K562 (cell line): ENCODE measurements around the gene CD22. TPM values are rescaled to one million over a fixed set of nuclear protein-coding genes. Genes with fewer than 3 reads are reported as not detected.

Source experiments
- ATAC-seq: fragments of 200-7000 bp; cut with Tn5 transposase; 3 replicates; pipeline ENCODE4 v1.9.1; 2020; ENCODE audit warnings: moderate library complexity
- BruUV-seq: library from RNA; stranded (reverse); fragments of 400-500 nt; replicated peaks from 2 replicates; lab custom pipeline; 2021; lab: Mats Ljungman, UMichigan
- CTCF ChIA-PET: fragments of 300-600 bp; formaldehyde crosslinking; extraction: SDS; loops from one replicate; lab custom pipeline; 2021; ENCODE audit warnings: low intra/inter-chr PET ratio; lab: Yijun Ruan, JAX
- POLR2A ChIA-PET: fragments of 300-600, 350-650 bp; sonication (Branson Sonifier 250); formaldehyde crosslinking; extraction: SDS; loops from one replicate; lab custom pipeline; 2021; ENCODE audit warnings: antibody characterized with exemption, inconsistent platforms; lab: Yijun Ruan, JAX
- DNase-seq, 4 experiments: peaks; one replicate each; pipeline versions ENCODE4 v3.0.0 to v3.0.0-alpha.2; 2011 to 2018; ENCODE audit warnings: low spot score in 3 of 4, mixed read lengths in 3 of 4; ENCODE audit errors: extremely low read depth in 1 of 4
- FAIRE-seq: peaks from 2 replicates; lab custom pipeline; 2011; peaks lifted over from hg19 to GRCh38; lab: Jason Lieb, UNC
- H2AFZ ChIP-seq: 2 replicates; pipeline ENCODE4 v1.6.0; 2011; ENCODE audit warnings: low read depth, low read length, control low read depth, inconsistent platforms
- H3K27ac ChIP-seq: fragments of 200-600 bp; 3 replicates; pipeline ENCODE4 v1.8.0; 2011; ENCODE audit warnings: low read depth, mild to moderate bottlenecking, control low read depth, inconsistent platforms, low read length, moderate library complexity, mixed read lengths; ENCODE audit errors: extremely low read depth
- H3K27me3 ChIP-seq, 2 experiments: fragments of 300-600 bp in 1 of 2; 2 replicates in 1 of 2; 3 replicates in 1 of 2; pipeline versions ENCODE4 v1.6.0 to v1.8.0; 2011; ENCODE audit warnings: inconsistent platforms in 2 of 2, low read length in 2 of 2, mild to moderate bottlenecking in 1 of 2, mixed read lengths in 1 of 2, moderate library complexity in 1 of 2; ENCODE audit not compliant: control insufficient read depth in 2 of 2, insufficient read depth in 2 of 2
- H3K36me3 ChIP-seq: fragments of 300-600 bp; 3 replicates; pipeline ENCODE4 v1.8.0; 2011; ENCODE audit warnings: mild to moderate bottlenecking, low read length, inconsistent platforms; ENCODE audit not compliant: control insufficient read depth, insufficient read depth
- H3K4me1 ChIP-seq, 2 experiments: fragments of 200-600 bp in 1 of 2; replicated peaks in 1 of 2; 2 replicates in 1 of 2; 3 replicates in 1 of 2; pipeline versions ENCODE4 v1.5.1 to v1.8.0; 2011; ENCODE audit warnings: inconsistent platforms in 2 of 2, low read length in 2 of 2, mild to moderate bottlenecking in 1 of 2, mixed read lengths in 1 of 2, moderate library complexity in 1 of 2; ENCODE audit not compliant: control insufficient read depth in 2 of 2, insufficient read depth in 2 of 2
- H3K4me2 ChIP-seq: 2 replicates; pipeline ENCODE4 v1.6.1; 2011; ENCODE audit warnings: low read length, control low read depth, inconsistent platforms, mixed read lengths; ENCODE audit not compliant: insufficient read depth
- H3K4me3 ChIP-seq: fragments of 200-600 bp; sonication (generic), shearing (Covaris generic); 2 replicates; pipeline ENCODE4 v1.5.1; 2016; ENCODE audit warnings: control low read depth, inconsistent platforms
- H3K79me2 ChIP-seq: fragments of 200-600 bp; 3 replicates; pipeline ENCODE4 v1.8.0; 2011; ENCODE audit warnings: low read length, inconsistent platforms; ENCODE audit not compliant: control insufficient read depth, insufficient read depth
- H3K9ac ChIP-seq, 2 experiments: 2 replicates each; pipeline versions ENCODE4 v1.6.0 to v1.6.1; 2011; ENCODE audit warnings: low read depth in 2 of 2, low read length in 2 of 2, control low read depth in 1 of 2, inconsistent platforms in 1 of 2, mild to moderate bottlenecking in 1 of 2, mixed read lengths in 1 of 2; ENCODE audit not compliant: insufficient read depth in 1 of 2
- H3K9me1 ChIP-seq: one replicate; pipeline ENCODE4 v1.6.0; 2011; ENCODE audit warnings: inconsistent platforms, mild to moderate bottlenecking, low read length, moderate library complexity; ENCODE audit not compliant: control insufficient read depth, insufficient read depth
- H3K9me3 ChIP-seq: replicated peaks from 2 replicates; pipeline ENCODE4 v1.5.1; 2011; ENCODE audit warnings: low read depth, low read length, inconsistent platforms; ENCODE audit not compliant: control insufficient read depth, insufficient read depth
- H4K20me1 ChIP-seq: replicated peaks from 2 replicates; pipeline ENCODE4 v1.6.1; 2011; ENCODE audit warnings: low read length, inconsistent platforms, mixed read lengths; ENCODE audit not compliant: control insufficient read depth, insufficient read depth
- POLR2AphosphoS5 ChIP-seq: IDR thresholded peaks from 2 replicates; pipeline ENCODE4 v1.6.1; 2011; ENCODE audit warnings: mild to moderate bottlenecking, low read depth, low read length, moderate library complexity; ENCODE audit not compliant: control insufficient read depth, insufficient read depth
- POLR2G ChIP-seq: fragments of 200-400 bp; formaldehyde crosslinking; IDR thresholded peaks from 2 replicates; pipeline ENCODE4 v1.6.1; 2017; ENCODE audit warnings: low read depth, mild to moderate bottlenecking, antibody characterized with exemption, low read length, moderate library complexity
- RBFOX2 ChIP-seq: fragments of 200-400 bp; formaldehyde crosslinking; IDR thresholded peaks from 2 replicates; pipeline ENCODE4 v1.6.1; 2017; ENCODE audit warnings: low read depth, mild to moderate bottlenecking, low read length, moderate library complexity
- SP1 ChIP-seq: sonication (generic); formaldehyde crosslinking; IDR thresholded peaks from 2 replicates; pipeline ENCODE4 v1.8.1; 2022; ENCODE audit warnings: mild to moderate bottlenecking, missing genetic modification reagents
- ZNF217 ChIP-seq: sonication (generic); formaldehyde crosslinking; IDR thresholded peaks from 2 replicates; pipeline ENCODE4 v1.8.0; 2022; ENCODE audit warnings: mild to moderate bottlenecking, missing genetic modification reagents
- ZNF253 ChIP-seq: fragments of 250-450 bp; sonication (Bioruptor Pico); conservative IDR thresholded peaks from 2 replicates; pipeline ENCODE4 v1.6.1; 2021; ENCODE audit warnings: mild to moderate bottlenecking
- ZNF589 ChIP-seq: fragments of 200-800 bp; sonication (Bioruptor generic); IDR thresholded peaks from 2 replicates; pipeline ENCODE4 v1.6.1; 2016; ENCODE audit warnings: low read depth, missing genetic modification characterization, missing compliant biosample characterization
- ZNF830 ChIP-seq: fragments of 250-450 bp; sonication (Bioruptor Pico); IDR thresholded peaks from 2 replicates; pipeline ENCODE4 v1.5.0; 2021; ENCODE audit warnings: mild to moderate bottlenecking
- WGBS: fragments of 100-300 bp; shearing (Covaris generic); methylation state at CpG from one replicate; pipeline ENCODE4 v1.1.6; 2016; ENCODE audit warnings: low coverage, mixed read lengths; ENCODE audit not compliant: insufficient coverage; ENCODE audit errors: missing lambda C conversion rate; 5-methylcytosine and 5-hydroxymethylcytosine counted together
- in situ Hi-C: fragments of 300-500 bp; cut with MboI; formaldehyde crosslinking; loops from 4 replicates; pipeline ENCODE4 v1.15.0; 2018; ENCODE audit warnings: inconsistent platforms, mixed read lengths
- intact Hi-C: fragments of 100-400 bp; cut with micrococcal nuclease; formaldehyde crosslinking; loops from 2 replicates; pipeline ENCODE4 v1.14.2; 2022
- polyA plus RNA-seq, 8 experiments: library from polyadenylated mRNA; depleted of rRNA in 4 of 8; stranded (reverse) in 5 of 8; unstranded in 3 of 8; fragments of >200 nt; fragmentation: Nextera tagmentation in 2 of 8; fragmentation: Illumina TruSeq in 1 of 8; extraction: Ambion mirVana in 2 of 8; extraction: Trizol in 1 of 8; gene quantifications; 2 replicates each; pipeline versions ENCODE4 v1.2.1 to v1.2.3, GENCODE V29; 2011 to 2014; ENCODE audit warnings: inconsistent platforms in 1 of 8, missing spikeins in 1 of 8
- total RNA-seq, 7 experiments: library from RNA; depleted of rRNA in 6 of 7; stranded (reverse); fragments of >200 nt in 6 of 7; fragmentation: Illumina TruSeq in 2 of 7; extraction: Trizol in 2 of 7; gene quantifications; 2 replicates each; pipeline versions ENCODE4 v1.2.1 to v1.2.3, GENCODE V29; 2011 to 2021; ENCODE audit warnings: low replicate concordance in 1 of 7
- TF ChIP-seq, protein P1 (sequence below): fragments of 250-450 bp; sonication (Bioruptor Pico); IDR thresholded peaks from 2 replicates; pipeline ENCODE4 v1.4.0; 2020
- TF ChIP-seq, protein P2 (sequence below): fragments of 250-450 bp; sonication (Bioruptor Pico); IDR thresholded peaks from 2 replicates; pipeline ENCODE4 v1.5.0; 2021
- TF ChIP-seq, protein P3 (sequence below): sonication (generic); formaldehyde crosslinking; IDR thresholded peaks from 2 replicates; pipeline ENCODE4 v1.8.1; 2023; ENCODE audit warnings: mild to moderate bottlenecking, missing genetic modification reagents

CD22 gene
- total and polyA plus RNA-seq, 9 of the 15 experiments (the other 6 are each of a cell fraction or from before 2014, with no cell fraction given), result 0.29 to 5.0 (median 3.5) TPM

DNA sequence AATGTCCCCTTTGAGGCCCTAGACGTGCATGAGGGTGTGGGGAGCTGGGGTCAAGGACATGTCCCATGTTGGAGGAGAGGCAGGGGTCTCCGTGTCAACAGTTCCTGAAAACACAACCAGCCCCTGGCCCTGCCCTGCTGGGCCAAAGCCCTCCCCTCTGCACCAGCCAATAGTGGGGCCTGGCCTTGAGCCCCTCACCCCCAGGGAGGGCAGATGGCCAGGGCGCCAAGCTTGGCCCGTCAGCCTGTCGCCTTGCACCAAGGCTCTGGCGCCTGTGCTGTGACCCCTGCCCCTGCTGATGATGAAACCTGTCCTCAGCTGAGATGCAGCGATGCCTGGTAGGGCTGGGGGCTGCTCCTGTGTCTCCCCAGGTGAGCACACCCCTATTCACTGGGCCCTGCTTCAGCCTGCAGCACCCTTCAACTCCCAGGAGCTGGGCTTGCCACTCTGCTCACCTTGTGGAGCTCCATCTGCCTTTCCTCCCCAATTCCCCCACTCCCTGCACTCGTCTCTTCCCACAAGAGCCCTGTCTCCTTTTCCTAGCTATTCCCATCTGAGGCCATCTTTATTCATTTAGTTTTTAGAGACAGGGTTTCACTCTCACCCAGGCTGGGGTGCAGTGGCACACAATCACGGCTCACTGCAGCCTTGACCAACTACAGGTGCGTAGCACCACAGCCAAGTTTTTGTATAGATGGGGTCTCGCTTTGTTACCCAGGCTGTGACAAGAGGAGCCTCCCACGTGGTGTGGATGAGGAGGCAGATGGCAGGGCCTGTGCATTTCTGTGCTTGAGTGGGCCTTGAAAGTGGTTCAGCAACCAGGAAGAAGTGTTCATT, 48.8 kb upstream of the CD22 start:
- no peaks in the 10 kb centered on the region for H3K9me3 ChIP-seq
- FAIRE-seq (no peak), ATAC-seq (no peak), DNase-seq (no peak)
- ChIA-PET CTCF (no interaction called here), POLR2A (interaction anchor here (0.5 to 1.5 kb wide), 3 partner anchors 28 to 207 kb away, joined by 3 read pairs; partner anchors contain the start of gene CD22)
- no peak overlapping the region; a peak in 1 of 4 replicates for H3K9ac ChIP-seq
- no peaks in the 10 kb centered on the region; the same call in 1 of the 2 replicates for H4K20me1 ChIP-seq
- WGBS, result 80% methylated on average over 9 of the region's 12 CpGs
- in situ Hi-C loops (loop anchor here (10.0 kb wide), 2 partner anchors 55 to 185 kb away; no protein-coding TSS in a partner anchor), intact Hi-C loops (no loop called here)
- H3K4me3 ChIP-seq, result no peak overlapping the region
- no peaks in the 10 kb centered on the region for H3K79me2 ChIP-seq
- H3K9me1 ChIP-seq, result no peaks in the 10 kb centered on the region
- no peaks in the 10 kb centered on the region for H3K27me3 ChIP-seq
- no TSS peak for BruUV-seq
- H2AFZ ChIP-seq, result no peak overlapping the region
- H3K4me2 ChIP-seq, result no peak overlapping the region
- peaks cover 26% of the 10 kb centered on the region; the same call in 1 of the 3 replicates for H3K36me3 ChIP-seq
- peaks cover 14 to 50% of the 10 kb centered on the region in 2 experiments; a peak in 4 of 5 replicates for H3K4me1 ChIP-seq
- no peak overlapping the region for H3K27ac ChIP-seq
- TF ChIP-seq ZNF217 (CRISPR knock-in tag), result no peak
- TF ChIP-seq POLR2G, result peak; percentile 66
- TF ChIP-seq, protein P1, sequence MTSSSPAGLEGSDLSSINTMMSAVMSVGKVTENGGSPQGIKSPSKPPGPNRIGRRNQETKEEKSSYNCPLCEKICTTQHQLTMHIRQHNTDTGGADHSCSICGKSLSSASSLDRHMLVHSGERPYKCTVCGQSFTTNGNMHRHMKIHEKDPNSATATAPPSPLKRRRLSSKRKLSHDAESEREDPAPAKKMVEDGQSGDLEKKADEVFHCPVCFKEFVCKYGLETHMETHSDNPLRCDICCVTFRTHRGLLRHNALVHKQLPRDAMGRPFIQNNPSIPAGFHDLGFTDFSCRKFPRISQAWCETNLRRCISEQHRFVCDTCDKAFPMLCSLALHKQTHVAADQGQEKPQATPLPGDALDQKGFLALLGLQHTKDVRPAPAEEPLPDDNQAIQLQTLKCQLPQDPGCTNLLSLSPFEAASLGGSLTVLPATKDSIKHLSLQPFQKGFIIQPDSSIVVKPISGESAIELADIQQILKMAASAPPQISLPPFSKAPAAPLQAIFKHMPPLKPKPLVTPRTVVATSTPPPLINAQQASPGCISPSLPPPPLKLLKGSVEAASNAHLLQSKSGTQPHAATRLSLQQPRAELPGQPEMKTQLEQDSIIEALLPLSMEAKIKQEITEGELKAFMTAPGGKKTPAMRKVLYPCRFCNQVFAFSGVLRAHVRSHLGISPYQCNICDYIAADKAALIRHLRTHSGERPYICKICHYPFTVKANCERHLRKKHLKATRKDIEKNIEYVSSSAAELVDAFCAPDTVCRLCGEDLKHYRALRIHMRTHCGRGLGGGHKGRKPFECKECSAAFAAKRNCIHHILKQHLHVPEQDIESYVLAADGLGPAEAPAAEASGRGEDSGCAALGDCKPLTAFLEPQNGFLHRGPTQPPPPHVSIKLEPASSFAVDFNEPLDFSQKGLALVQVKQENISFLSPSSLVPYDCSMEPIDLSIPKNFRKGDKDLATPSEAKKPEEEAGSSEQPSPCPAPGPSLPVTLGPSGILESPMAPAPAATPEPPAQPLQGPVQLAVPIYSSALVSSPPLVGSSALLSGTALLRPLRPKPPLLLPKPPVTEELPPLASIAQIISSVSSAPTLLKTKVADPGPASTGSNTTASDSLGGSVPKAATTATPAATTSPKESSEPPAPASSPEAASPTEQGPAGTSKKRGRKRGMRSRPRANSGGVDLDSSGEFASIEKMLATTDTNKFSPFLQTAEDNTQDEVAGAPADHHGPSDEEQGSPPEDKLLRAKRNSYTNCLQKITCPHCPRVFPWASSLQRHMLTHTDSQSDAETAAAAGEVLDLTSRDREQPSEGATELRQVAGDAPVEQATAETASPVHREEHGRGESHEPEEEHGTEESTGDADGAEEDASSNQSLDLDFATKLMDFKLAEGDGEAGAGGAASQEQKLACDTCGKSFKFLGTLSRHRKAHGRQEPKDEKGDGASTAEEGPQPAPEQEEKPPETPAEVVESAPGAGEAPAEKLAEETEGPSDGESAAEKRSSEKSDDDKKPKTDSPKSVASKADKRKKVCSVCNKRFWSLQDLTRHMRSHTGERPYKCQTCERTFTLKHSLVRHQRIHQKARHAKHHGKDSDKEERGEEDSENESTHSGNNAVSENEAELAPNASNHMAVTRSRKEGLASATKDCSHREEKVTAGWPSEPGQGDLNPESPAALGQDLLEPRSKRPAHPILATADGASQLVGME (CRISPR knock-in tag), result no peak
- TF ChIP-seq RBFOX2, result peak; percentile 48; the same call in 1 of the 2 replicates
- TF ChIP-seq, protein P2, sequence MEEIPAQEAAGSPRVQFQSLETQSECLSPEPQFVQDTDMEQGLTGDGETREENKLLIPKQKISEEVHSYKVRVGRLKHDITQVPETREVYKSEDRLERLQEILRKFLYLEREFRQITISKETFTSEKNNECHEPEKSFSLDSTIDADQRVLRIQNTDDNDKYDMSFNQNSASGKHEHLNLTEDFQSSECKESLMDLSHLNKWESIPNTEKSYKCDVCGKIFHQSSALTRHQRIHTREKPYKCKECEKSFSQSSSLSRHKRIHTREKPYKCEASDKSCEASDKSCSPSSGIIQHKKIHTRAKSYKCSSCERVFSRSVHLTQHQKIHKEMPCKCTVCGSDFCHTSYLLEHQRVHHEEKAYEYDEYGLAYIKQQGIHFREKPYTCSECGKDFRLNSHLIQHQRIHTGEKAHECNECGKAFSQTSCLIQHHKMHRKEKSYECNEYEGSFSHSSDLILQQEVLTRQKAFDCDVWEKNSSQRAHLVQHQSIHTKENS (CRISPR knock-in tag), result no peak
- TF ChIP-seq ZNF589 (CRISPR knock-in tag), result no peak
- TF ChIP-seq ZNF253, result no peak
- TF ChIP-seq SP1 (CRISPR knock-in tag), result no peak
- TF ChIP-seq ZNF830, result no peak
- TF ChIP-seq, protein P3, sequence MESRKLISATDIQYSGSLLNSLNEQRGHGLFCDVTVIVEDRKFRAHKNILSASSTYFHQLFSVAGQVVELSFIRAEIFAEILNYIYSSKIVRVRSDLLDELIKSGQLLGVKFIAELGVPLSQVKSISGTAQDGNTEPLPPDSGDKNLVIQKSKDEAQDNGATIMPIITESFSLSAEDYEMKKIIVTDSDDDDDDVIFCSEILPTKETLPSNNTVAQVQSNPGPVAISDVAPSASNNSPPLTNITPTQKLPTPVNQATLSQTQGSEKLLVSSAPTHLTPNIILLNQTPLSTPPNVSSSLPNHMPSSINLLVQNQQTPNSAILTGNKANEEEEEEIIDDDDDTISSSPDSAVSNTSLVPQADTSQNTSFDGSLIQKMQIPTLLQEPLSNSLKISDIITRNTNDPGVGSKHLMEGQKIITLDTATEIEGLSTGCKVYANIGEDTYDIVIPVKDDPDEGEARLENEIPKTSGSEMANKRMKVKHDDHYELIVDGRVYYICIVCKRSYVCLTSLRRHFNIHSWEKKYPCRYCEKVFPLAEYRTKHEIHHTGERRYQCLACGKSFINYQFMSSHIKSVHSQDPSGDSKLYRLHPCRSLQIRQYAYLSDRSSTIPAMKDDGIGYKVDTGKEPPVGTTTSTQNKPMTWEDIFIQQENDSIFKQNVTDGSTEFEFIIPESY (CRISPR knock-in tag), result peak; percentile 49; the same call in 1 of the 2 replicates
- TF ChIP-seq POLR2AphosphoS5, result peak; percentile 14; the same call in 1 of the 2 replicates
